Prostate gland (tissue), 2 donors: ENCODE data around the gene COL6A1.

Experiments used
- CTCF ChIP-seq, 4 experiments: fragments of 200-600 bp in 2 of 4; fragments of 450-650 bp in 2 of 4; sonication (generic) in 2 of 4; IDR thresholded peaks; 1 replicate in 3 of 4; 2 replicates in 1 of 4; pipeline ENCODE4 v1.5.1; 2016 to 2019; ENCODE audit warnings: antibody characterized with exemption in 4 of 4, mild to moderate bottlenecking in 2 of 4, moderate library complexity in 2 of 4
- POLR2AphosphoS5 ChIP-seq: sonication (generic); formaldehyde crosslinking; IDR thresholded peaks from one replicate; pipeline ENCODE4 v1.6.1; 2017; ENCODE audit warnings: antibody characterized with exemption

GRCh38 chr21:45989355-45990048 is 7.9 kb downstream of the COL6A1 start:
- TF ChIP-seq POLR2AphosphoS5 (no peak), CTCF (IDR thresholded peaks at IDR 0.05) (no peak)
